ENCODE data around the gene BAIAP2. TPM values are rescaled to one million over a fixed set of nuclear protein-coding genes. Genes with fewer than 3 reads are reported as not detected.

BAIAP2 gene
- total RNA-seq, 1 donor from 2014 or later = 113 TPM

GRCh38 chr17:81084680-81085419 is 49.9 kb downstream of the BAIAP2 start:
- no peak for DNase-seq (ENCODE audit: extremely low spot score in 2 of 2)
- H3K36me3 ChIP-seq = peaks cover 0 to 24% of the 10 kb centered on the region in 2 donors
- TF ChIP-seq POLR2AphosphoS5 (IDR thresholded peaks at IDR 0.05; ENCODE audit: insufficient read depth in 1 of 2, low read depth in 1 of 2) = peak in 1 of 2 donors; percentile 17
- no peak for TF ChIP-seq POLR2A (IDR thresholded peaks at IDR 0.05)
- peak overlapping the region; percentile 60 for H3K27ac ChIP-seq
- H3K27me3 ChIP-seq = no peaks in the 10 kb centered on the region
- intact Hi-C loops (cut with DNase I) = loop anchor here (5.0 kb wide), 1 partner anchor 38 kb away; no protein-coding TSS in a partner anchor
- H3K4me3 ChIP-seq = no peak overlapping the region
- H3K4me1 ChIP-seq = peaks cover 55% of the 10 kb centered on the region
- H3K9me3 ChIP-seq = no peaks in the 10 kb centered on the region

DNA sequence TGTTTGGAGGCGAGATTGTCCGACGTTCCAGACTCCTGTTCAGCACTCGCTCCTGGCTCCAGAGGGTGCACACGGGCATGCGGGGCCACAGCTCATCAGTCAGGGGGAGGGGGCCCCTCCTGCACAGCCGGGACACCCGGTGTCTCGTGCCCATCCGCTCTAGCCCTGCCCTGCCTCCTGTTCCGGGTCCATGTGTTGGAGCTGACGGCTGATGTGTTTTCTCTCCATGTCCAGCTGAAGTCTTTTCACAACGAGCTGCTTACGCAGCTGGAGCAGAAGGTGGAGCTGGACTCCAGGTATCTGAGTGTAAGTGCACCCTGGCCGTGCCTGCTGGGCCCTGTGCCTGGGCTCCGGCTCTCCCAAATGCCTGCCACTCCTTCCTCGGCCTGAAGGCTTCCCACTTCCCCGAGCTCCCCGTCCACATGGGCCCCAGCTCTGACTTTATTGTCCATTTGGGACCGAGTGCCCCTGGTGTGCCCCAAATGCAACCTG is 50.5 kb downstream of the BAIAP2 start:
- no peaks in the 10 kb centered on the region for H3K9me3 ChIP-seq
- H3K4me3 ChIP-seq = no peak overlapping the region
- peaks cover 0 to 24% of the 10 kb centered on the region in 2 donors for H3K36me3 ChIP-seq
- DNase-seq (ENCODE audit: extremely low spot score in 2 of 2) = no peak
- intact Hi-C loops (cut with DNase I) = loop anchor here (5.0 kb wide), 1 partner anchor 38 kb away; no protein-coding TSS in a partner anchor
- H3K27me3 ChIP-seq = no peaks in the 10 kb centered on the region
- H3K4me1 ChIP-seq = peaks cover 61% of the 10 kb centered on the region
- peak overlapping the region; percentile 60 for H3K27ac ChIP-seq
- TF ChIP-seq CTCF (IDR thresholded peaks at IDR 0.05) = no peak
- no peak for TF ChIP-seq POLR2A (IDR thresholded peaks at IDR 0.05)
- TF ChIP-seq POLR2AphosphoS5 (IDR thresholded peaks at IDR 0.05; ENCODE audit: insufficient read depth in 1 of 2, low read depth in 1 of 2) = no peak

DNA sequence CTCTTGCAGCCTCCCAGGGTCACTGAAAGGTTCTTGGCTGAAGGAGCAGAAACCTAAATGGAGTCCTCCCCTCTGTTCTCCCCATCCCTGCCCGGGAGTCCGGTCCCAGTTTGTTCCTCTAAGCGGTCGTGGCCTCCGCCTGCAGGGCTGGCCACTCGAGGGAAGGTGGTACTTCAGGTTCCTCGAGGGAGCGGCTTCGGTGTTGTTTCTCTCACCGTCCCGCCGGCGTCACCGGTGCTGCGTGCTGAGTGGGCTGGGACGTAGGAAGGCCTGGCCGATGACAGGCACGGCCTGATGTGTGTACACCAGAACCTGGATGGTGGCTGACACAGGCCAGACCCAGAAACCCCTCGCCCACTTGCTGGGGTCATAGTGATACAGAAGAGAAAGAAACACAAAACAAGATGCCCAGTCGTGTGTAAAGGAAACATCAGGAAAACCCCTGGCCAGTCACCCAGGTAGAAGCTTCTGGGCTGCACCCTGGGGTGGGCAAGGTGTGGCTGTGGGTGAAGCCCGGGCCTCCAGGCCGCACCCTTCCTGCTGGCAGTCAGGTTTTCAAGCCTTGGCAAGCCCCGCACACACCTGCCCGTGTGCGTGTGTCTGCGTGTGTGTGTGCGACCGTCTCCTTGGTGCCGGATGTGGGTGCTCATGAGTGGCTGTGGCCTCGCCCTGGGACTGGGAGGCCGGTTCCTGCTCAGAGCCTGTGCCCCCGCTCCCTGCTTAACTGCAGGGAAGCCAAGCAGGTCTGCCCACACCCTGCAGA is 52.0 kb downstream of the BAIAP2 start:
- TF ChIP-seq POLR2A (IDR thresholded peaks at IDR 0.05) (no peak), POLR2AphosphoS5 (IDR thresholded peaks at IDR 0.05; ENCODE audit: insufficient read depth in 1 of 2, low read depth in 1 of 2) (peak; percentile 17 to 40)
- Histone ChIP-seq H3K27ac (peak overlapping the region; percentile 60), H3K4me1 (peaks cover 63% of the 10 kb centered on the region), H3K9me3 (no peaks in the 10 kb centered on the region), H3K36me3 (peaks cover 0 to 24% of the 10 kb centered on the region in 2 donors), H3K4me3 (no peak overlapping the region), H3K27me3 (no peaks in the 10 kb centered on the region)
- DNase-seq (ENCODE audit: extremely low spot score in 2 of 2) = no peak
- intact Hi-C loops (cut with DNase I) = loop anchor here (5.0 kb wide), 1 partner anchor 40 kb away; no protein-coding TSS in a partner anchor

- intact Hi-C loops (cut with DNase I) = no loop called here
- H3K36me3 ChIP-seq = peaks cover 0 to 14% of the 10 kb centered on the region in 2 donors
- no peak overlapping the region for H3K4me3 ChIP-seq
- no peaks in the 10 kb centered on the region for H3K27me3 ChIP-seq
- no peaks in the 10 kb centered on the region for H3K9me3 ChIP-seq
- TF ChIP-seq POLR2AphosphoS5 (IDR thresholded peaks at IDR 0.05; ENCODE audit: insufficient read depth in 1 of 2, low read depth in 1 of 2) = no peak
- no peak for TF ChIP-seq POLR2A (IDR thresholded peaks at IDR 0.05)
- TF ChIP-seq CTCF (IDR thresholded peaks at IDR 0.05) = no peak
- H3K4me1 ChIP-seq = peaks cover 80% of the 10 kb centered on the region
- no peak for DNase-seq (ENCODE audit: extremely low spot score in 2 of 2)
- H3K27ac ChIP-seq = peak overlapping the region; percentile 94
Observed at GRCh38 chr17:81090361-81091136, 55.6 kb downstream of the BAIAP2 start.

GRCh38 chr17:81091154-81091553 is 56.2 kb downstream of the BAIAP2 start:
- H3K36me3 ChIP-seq = peaks cover 0 to 13% of the 10 kb centered on the region in 2 donors
- H3K4me1 ChIP-seq = peaks cover 80% of the 10 kb centered on the region
- peak overlapping the region; percentile 94 for H3K27ac ChIP-seq
- no peaks in the 10 kb centered on the region for H3K9me3 ChIP-seq
- no peak for TF ChIP-seq POLR2AphosphoS5 (IDR thresholded peaks at IDR 0.05; ENCODE audit: insufficient read depth in 1 of 2, low read depth in 1 of 2)
- TF ChIP-seq CTCF (IDR thresholded peaks at IDR 0.05) = no peak
- TF ChIP-seq POLR2A (IDR thresholded peaks at IDR 0.05) = no peak
- intact Hi-C loops (cut with DNase I) = no loop called here
- H3K4me3 ChIP-seq = no peak overlapping the region
- no peak for DNase-seq (ENCODE audit: extremely low spot score in 2 of 2)
- H3K27me3 ChIP-seq = no peaks in the 10 kb centered on the region
